Esophagus muscularis mucosa (tissue), 4 donors: ENCODE results near the gene GNAO1. TPM values are rescaled to one million over a fixed set of nuclear protein-coding genes. Genes with fewer than 3 reads are reported as not detected.

Experiments used
- DNase-seq: peaks from one replicate; pipeline ENCODE4 v3.0.0-alpha.2; 2017; ENCODE audit errors: extremely low spot score
- H3K27ac ChIP-seq, 4 donors: fragments of 200-600 bp; sonication (generic); replicated peaks in 1 of 4; 1 replicate in 3 of 4; 2 replicates in 1 of 4; pipeline ENCODE4 v1.5.1; 2016 to 2019; ENCODE audit warnings: mild to moderate bottlenecking in 1 of 4
- H3K27me3 ChIP-seq, 4 donors: fragments of 200-600 bp; sonication (generic); one replicate each; pipeline versions ENCODE4 v1.5.1 to v1.6.0; 2016 to 2019
- H3K36me3 ChIP-seq, 4 donors: fragments of 200-600 bp; sonication (generic); one replicate each; pipeline ENCODE4 v1.5.1; 2016 to 2019
- H3K4me1 ChIP-seq, 4 donors: fragments of 200-600 bp; sonication (generic); one replicate each; pipeline ENCODE4 v1.5.1; 2016 to 2019
- H3K4me3 ChIP-seq, 4 donors: fragments of 200-600 bp; sonication (generic); 1 replicate in 2 of 4; 2 replicates in 2 of 4; pipeline ENCODE4 v1.5.1; 2016 to 2019; ENCODE audit warnings: mild to moderate bottlenecking in 4 of 4, moderate library complexity in 1 of 4
- H3K9me3 ChIP-seq, 4 donors: fragments of 200-600 bp; sonication (generic); 1 replicate in 3 of 4; 2 replicates in 1 of 4; pipeline ENCODE4 v1.5.1; 2016 to 2019
- EP300 ChIP-seq: sonication (generic); formaldehyde crosslinking; IDR thresholded peaks from one replicate; pipeline ENCODE4 v1.6.1; 2017; ENCODE audit warnings: antibody characterized with exemption
- POLR2A ChIP-seq: fragments of 450-650 bp; IDR thresholded peaks from one replicate; pipeline ENCODE4 v1.6.1; 2017; ENCODE audit warnings: antibody characterized with exemption, moderate library complexity, mild to moderate bottlenecking, low read depth
- POLR2AphosphoS5 ChIP-seq, 2 donors: sonication (generic); formaldehyde crosslinking; IDR thresholded peaks; one replicate each; pipeline ENCODE4 v1.6.1; 2017; ENCODE audit warnings: antibody characterized with exemption in 2 of 2
- WGBS: methylation state at CpG from one replicate; pipeline ENCODE4 v1.1.5; 2018; 5-methylcytosine and 5-hydroxymethylcytosine counted together
- intact Hi-C: fragments of 100-400 bp; cut with DNase I; formaldehyde crosslinking; loops from one replicate; pipeline ENCODE4 v1.15.1; 2023
- total RNA-seq, 4 donors: library from RNA; depleted of rRNA; stranded (reverse); fragments of >200 nt; gene quantifications; one replicate each; pipeline versions ENCODE4 v1.1.0 to v1.2.1, GENCODE V29; 2016
- TF ChIP-seq, protein P1 (sequence below), 3 experiments: fragments of 200-600 bp in 2 of 3; fragments of 450-650 bp in 1 of 3; sonication (generic) in 2 of 3; IDR thresholded peaks; one replicate each; pipeline ENCODE4 v1.5.1; 2017 to 2019; ENCODE audit warnings: antibody characterized with exemption in 3 of 3, mild to moderate bottlenecking in 2 of 3, moderate library complexity in 1 of 3

The GNAO1 gene
- total RNA-seq, 4 donors from 2014 or later: 2.1 to 6.8 (median 3.3) TPM

DNA sequence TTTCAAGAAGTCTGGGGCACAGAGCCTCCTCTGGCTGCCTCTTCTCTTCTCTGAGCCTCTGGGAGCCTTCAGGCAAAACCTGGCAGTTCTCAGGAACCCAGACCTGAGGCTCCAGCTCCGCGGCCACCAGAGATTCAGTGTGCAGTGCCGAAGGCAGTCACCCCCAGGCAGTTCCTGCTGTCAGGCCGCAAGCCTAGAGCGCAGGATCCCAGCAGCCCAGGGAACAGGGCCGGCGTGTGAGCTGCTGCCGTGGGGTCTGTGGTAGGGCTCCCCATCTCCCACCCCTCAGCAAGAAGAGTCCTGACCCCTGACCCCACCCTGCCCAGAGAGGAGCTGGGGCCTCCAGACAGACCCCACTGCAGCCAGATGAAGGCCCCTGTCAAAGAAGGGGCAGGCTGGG, 155.9 kb downstream of the GNAO1 start:
- Histone ChIP-seq H3K9me3 (no peaks in the 10 kb centered on the region), H3K4me3 (no peak overlapping the region), H3K4me1 (no peaks in the 10 kb centered on the region), H3K27me3 (no peaks in the 10 kb centered on the region), H3K27ac (no peak overlapping the region), H3K36me3 (peaks cover 0 to 10% (median 1%) of the 10 kb centered on the region in 4 donors)
- intact Hi-C loops: no loop called here
- no peak for TF ChIP-seq EP300
- no peak for TF ChIP-seq POLR2AphosphoS5 (IDR thresholded peaks at IDR 0.05)
- TF ChIP-seq, protein P1, sequence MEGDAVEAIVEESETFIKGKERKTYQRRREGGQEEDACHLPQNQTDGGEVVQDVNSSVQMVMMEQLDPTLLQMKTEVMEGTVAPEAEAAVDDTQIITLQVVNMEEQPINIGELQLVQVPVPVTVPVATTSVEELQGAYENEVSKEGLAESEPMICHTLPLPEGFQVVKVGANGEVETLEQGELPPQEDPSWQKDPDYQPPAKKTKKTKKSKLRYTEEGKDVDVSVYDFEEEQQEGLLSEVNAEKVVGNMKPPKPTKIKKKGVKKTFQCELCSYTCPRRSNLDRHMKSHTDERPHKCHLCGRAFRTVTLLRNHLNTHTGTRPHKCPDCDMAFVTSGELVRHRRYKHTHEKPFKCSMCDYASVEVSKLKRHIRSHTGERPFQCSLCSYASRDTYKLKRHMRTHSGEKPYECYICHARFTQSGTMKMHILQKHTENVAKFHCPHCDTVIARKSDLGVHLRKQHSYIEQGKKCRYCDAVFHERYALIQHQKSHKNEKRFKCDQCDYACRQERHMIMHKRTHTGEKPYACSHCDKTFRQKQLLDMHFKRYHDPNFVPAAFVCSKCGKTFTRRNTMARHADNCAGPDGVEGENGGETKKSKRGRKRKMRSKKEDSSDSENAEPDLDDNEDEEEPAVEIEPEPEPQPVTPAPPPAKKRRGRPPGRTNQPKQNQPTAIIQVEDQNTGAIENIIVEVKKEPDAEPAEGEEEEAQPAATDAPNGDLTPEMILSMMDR (IDR thresholded peaks at IDR 0.05): no peak
- TF ChIP-seq POLR2A: no peak
- no peak for DNase-seq
- WGBS: no CpG with 5 or more reads among the region's 8 CpGs

DNA sequence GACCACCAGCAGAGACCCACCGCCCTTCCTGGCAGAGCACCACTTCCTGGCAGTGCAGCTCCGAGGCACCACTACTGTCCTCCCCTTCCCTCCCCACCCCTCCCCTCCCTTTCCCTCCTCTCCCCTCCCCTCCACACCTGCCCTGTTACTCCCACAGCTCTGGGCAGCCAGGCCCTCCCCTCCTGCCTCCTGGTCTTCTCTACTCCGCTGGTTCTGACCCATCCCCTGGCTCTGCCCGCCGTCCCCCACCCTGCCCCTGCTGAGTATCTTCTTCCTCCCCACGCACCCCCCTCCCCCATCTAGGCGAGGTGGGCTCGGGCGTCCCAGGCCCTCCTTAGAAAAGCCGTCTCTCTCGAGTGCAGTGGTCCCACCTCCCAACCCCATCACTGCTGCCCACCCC, 156.4 kb downstream of the GNAO1 start:
- Histone ChIP-seq H3K4me1 (no peaks in the 10 kb centered on the region), H3K27ac (no peak overlapping the region), H3K27me3 (no peaks in the 10 kb centered on the region), H3K4me3 (no peak overlapping the region), H3K9me3 (no peaks in the 10 kb centered on the region), H3K36me3 (peaks cover 0 to 5% (median under 1%) of the 10 kb centered on the region in 4 donors)
- intact Hi-C loops: no loop called here
- TF ChIP-seq POLR2AphosphoS5 (IDR thresholded peaks at IDR 0.05): no peak
- TF ChIP-seq, protein P1 (IDR thresholded peaks at IDR 0.05): no peak
- TF ChIP-seq EP300: no peak
- no peak for TF ChIP-seq POLR2A
- WGBS: 87% methylated on average over 11 of the region's 11 CpGs
- DNase-seq: no peak

DNA sequence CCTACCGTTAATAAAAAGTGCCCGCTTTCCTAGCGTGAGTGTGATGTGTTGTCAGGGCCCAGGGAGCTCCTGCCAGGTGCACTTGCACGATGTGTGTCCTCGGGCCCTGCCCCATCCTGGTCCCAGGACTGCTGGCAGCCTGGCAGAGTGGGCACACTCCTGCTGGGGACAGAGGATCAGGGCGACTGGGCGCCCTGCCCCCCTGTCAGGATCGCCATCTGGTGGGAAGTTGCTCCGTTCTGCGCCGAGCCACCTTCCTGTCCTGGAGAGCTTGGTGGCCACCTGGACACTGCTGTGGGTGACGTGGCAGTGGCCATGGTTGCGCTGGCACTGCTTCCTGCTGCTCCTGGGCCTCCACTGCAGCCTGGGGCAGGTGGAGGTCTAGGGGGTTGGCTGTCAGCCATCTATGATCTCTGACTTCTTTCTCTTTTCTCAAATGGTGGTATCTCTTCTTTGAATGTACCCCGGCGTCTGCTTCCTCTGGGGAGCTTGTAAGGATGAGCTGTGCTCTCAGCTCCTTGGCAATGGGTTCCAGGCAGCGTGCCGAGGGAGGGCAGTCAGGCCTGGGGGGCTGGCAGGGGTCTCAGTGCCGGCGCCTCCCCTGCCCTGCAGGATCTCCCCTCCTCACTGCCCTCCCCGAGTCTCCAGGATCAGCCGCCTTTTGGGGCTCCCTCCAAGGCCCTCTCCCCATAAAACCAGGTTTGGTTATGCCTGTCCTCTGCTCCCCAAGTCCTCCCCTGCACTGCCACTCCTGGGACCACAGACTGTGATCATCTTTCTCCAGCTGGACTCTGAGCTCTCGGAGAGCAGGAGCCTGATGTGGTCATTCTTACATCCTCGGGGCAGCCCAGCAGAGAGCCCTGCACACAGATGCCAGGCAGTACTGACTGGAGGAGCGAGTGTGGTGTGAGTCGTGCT, 157.1 kb downstream of the GNAO1 start:
- Histone ChIP-seq H3K4me3 (no peak overlapping the region), H3K27me3 (no peaks in the 10 kb centered on the region), H3K36me3 (peaks cover 0 to 4% (median 0%) of the 10 kb centered on the region in 4 donors), H3K9me3 (no peaks in the 10 kb centered on the region), H3K27ac (no peak overlapping the region), H3K4me1 (no peaks in the 10 kb centered on the region)
- TF ChIP-seq POLR2A (no peak), POLR2AphosphoS5 (IDR thresholded peaks at IDR 0.05) (no peak), EP300 (no peak)
- TF ChIP-seq, protein P1 (IDR thresholded peaks at IDR 0.05): no peak
- no peak for DNase-seq
- 90% methylated on average over 23 of the region's 25 CpGs for WGBS
- intact Hi-C loops: no loop called here

- Histone ChIP-seq H3K27ac (no peak overlapping the region), H3K4me3 (no peak overlapping the region), H3K36me3 (peaks cover 0 to 1% (median 0%) of the 10 kb centered on the region in 4 donors), H3K9me3 (no peaks in the 10 kb centered on the region), H3K27me3 (no peaks in the 10 kb centered on the region), H3K4me1 (no peaks in the 10 kb centered on the region)
- WGBS: 100% methylated on average over 2 of the region's 2 CpGs
- DNase-seq: no peak
- intact Hi-C loops: no loop called here
- TF ChIP-seq EP300: no peak
- TF ChIP-seq POLR2A: no peak
- no peak for TF ChIP-seq POLR2AphosphoS5 (IDR thresholded peaks at IDR 0.05)
- TF ChIP-seq, protein P1 (IDR thresholded peaks at IDR 0.05): no peak
Measured at GRCh38 chr16:56349086-56349415, 157.8 kb downstream of the GNAO1 start.
